K562 (cell line): ENCODE results near the gene MYLK2. TPM values are rescaled to one million over a fixed set of nuclear protein-coding genes. Genes with fewer than 3 reads are reported as not detected.

Source experiments
- polyA plus RNA-seq, 8 experiments: library from polyadenylated mRNA; depleted of rRNA in 4 of 8; stranded (reverse) in 5 of 8; unstranded in 3 of 8; fragments of >200 nt; fragmentation: Nextera tagmentation in 2 of 8; fragmentation: Illumina TruSeq in 1 of 8; extraction: Ambion mirVana in 2 of 8; extraction: Trizol in 1 of 8; gene quantifications; 2 replicates each; pipeline versions ENCODE4 v1.2.1 to v1.2.3, GENCODE V29; 2011 to 2014; ENCODE audit warnings: inconsistent platforms in 1 of 8, missing spikeins in 1 of 8
- total RNA-seq, 7 experiments: library from RNA; depleted of rRNA in 6 of 7; stranded (reverse); fragments of >200 nt in 6 of 7; fragmentation: Illumina TruSeq in 2 of 7; extraction: Trizol in 2 of 7; gene quantifications; 2 replicates each; pipeline versions ENCODE4 v1.2.1 to v1.2.3, GENCODE V29; 2011 to 2021; ENCODE audit warnings: low replicate concordance in 1 of 7
- TF ChIP-seq, protein P1 (sequence below): fragments of 450-650 bp; IDR thresholded peaks from 2 replicates; pipeline ENCODE4 v1.6.1; 2016; ENCODE audit warnings: mild to moderate bottlenecking, moderate library complexity
- TF ChIP-seq, protein P2 (sequence below): fragments of 150-350 bp; IDR thresholded peaks from 2 replicates; pipeline ENCODE4 v1.6.1; 2014; ENCODE audit warnings: low read depth, mild to moderate bottlenecking, low read length, borderline replicate concordance

MYLK2 gene
- total and polyA plus RNA-seq, 9 of the 15 experiments (the other 6 are each of a cell fraction or from before 2014, with no cell fraction given), result 0.07 to 0.53 (median 0.18) TPM; not detected in 2

DNA sequence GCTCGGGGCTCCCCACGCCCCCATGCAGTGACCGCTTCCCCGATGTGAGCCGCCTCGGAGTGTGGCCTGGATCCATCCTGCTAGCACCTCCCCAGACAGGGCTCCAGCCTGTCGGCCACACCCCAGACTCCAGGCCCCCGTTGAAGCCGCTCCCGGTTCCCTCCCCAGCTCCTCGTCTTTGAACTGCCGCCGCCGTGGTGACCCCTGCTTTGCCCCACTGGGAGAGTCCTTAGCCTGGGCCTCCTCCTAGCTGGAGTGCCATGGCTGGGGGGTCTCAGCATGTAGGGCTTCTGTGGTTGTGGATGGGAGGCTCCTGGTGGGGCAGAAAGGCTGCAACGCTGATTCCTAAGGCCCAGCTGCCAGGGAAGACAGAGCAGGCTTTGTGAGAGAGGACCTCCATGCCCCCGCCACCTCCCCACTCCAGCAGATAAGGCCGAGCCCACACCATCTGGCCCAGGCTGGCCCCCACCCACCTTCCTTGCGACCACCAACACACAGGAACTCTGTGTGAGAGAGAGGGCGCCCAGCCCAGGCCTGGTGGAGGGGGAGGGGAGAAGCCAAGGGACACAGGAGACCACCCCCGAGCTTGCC is 14.9 kb downstream of the MYLK2 start (continued):
- TF ChIP-seq, protein P1, sequence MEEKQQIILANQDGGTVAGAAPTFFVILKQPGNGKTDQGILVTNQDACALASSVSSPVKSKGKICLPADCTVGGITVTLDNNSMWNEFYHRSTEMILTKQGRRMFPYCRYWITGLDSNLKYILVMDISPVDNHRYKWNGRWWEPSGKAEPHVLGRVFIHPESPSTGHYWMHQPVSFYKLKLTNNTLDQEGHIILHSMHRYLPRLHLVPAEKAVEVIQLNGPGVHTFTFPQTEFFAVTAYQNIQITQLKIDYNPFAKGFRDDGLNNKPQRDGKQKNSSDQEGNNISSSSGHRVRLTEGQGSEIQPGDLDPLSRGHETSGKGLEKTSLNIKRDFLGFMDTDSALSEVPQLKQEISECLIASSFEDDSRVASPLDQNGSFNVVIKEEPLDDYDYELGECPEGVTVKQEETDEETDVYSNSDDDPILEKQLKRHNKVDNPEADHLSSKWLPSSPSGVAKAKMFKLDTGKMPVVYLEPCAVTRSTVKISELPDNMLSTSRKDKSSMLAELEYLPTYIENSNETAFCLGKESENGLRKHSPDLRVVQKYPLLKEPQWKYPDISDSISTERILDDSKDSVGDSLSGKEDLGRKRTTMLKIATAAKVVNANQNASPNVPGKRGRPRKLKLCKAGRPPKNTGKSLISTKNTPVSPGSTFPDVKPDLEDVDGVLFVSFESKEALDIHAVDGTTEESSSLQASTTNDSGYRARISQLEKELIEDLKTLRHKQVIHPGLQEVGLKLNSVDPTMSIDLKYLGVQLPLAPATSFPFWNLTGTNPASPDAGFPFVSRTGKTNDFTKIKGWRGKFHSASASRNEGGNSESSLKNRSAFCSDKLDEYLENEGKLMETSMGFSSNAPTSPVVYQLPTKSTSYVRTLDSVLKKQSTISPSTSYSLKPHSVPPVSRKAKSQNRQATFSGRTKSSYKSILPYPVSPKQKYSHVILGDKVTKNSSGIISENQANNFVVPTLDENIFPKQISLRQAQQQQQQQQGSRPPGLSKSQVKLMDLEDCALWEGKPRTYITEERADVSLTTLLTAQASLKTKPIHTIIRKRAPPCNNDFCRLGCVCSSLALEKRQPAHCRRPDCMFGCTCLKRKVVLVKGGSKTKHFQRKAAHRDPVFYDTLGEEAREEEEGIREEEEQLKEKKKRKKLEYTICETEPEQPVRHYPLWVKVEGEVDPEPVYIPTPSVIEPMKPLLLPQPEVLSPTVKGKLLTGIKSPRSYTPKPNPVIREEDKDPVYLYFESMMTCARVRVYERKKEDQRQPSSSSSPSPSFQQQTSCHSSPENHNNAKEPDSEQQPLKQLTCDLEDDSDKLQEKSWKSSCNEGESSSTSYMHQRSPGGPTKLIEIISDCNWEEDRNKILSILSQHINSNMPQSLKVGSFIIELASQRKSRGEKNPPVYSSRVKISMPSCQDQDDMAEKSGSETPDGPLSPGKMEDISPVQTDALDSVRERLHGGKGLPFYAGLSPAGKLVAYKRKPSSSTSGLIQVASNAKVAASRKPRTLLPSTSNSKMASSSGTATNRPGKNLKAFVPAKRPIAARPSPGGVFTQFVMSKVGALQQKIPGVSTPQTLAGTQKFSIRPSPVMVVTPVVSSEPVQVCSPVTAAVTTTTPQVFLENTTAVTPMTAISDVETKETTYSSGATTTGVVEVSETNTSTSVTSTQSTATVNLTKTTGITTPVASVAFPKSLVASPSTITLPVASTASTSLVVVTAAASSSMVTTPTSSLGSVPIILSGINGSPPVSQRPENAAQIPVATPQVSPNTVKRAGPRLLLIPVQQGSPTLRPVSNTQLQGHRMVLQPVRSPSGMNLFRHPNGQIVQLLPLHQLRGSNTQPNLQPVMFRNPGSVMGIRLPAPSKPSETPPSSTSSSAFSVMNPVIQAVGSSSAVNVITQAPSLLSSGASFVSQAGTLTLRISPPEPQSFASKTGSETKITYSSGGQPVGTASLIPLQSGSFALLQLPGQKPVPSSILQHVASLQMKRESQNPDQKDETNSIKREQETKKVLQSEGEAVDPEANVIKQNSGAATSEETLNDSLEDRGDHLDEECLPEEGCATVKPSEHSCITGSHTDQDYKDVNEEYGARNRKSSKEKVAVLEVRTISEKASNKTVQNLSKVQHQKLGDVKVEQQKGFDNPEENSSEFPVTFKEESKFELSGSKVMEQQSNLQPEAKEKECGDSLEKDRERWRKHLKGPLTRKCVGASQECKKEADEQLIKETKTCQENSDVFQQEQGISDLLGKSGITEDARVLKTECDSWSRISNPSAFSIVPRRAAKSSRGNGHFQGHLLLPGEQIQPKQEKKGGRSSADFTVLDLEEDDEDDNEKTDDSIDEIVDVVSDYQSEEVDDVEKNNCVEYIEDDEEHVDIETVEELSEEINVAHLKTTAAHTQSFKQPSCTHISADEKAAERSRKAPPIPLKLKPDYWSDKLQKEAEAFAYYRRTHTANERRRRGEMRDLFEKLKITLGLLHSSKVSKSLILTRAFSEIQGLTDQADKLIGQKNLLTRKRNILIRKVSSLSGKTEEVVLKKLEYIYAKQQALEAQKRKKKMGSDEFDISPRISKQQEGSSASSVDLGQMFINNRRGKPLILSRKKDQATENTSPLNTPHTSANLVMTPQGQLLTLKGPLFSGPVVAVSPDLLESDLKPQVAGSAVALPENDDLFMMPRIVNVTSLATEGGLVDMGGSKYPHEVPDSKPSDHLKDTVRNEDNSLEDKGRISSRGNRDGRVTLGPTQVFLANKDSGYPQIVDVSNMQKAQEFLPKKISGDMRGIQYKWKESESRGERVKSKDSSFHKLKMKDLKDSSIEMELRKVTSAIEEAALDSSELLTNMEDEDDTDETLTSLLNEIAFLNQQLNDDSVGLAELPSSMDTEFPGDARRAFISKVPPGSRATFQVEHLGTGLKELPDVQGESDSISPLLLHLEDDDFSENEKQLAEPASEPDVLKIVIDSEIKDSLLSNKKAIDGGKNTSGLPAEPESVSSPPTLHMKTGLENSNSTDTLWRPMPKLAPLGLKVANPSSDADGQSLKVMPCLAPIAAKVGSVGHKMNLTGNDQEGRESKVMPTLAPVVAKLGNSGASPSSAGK, result no peak
- TF ChIP-seq, protein P2, sequence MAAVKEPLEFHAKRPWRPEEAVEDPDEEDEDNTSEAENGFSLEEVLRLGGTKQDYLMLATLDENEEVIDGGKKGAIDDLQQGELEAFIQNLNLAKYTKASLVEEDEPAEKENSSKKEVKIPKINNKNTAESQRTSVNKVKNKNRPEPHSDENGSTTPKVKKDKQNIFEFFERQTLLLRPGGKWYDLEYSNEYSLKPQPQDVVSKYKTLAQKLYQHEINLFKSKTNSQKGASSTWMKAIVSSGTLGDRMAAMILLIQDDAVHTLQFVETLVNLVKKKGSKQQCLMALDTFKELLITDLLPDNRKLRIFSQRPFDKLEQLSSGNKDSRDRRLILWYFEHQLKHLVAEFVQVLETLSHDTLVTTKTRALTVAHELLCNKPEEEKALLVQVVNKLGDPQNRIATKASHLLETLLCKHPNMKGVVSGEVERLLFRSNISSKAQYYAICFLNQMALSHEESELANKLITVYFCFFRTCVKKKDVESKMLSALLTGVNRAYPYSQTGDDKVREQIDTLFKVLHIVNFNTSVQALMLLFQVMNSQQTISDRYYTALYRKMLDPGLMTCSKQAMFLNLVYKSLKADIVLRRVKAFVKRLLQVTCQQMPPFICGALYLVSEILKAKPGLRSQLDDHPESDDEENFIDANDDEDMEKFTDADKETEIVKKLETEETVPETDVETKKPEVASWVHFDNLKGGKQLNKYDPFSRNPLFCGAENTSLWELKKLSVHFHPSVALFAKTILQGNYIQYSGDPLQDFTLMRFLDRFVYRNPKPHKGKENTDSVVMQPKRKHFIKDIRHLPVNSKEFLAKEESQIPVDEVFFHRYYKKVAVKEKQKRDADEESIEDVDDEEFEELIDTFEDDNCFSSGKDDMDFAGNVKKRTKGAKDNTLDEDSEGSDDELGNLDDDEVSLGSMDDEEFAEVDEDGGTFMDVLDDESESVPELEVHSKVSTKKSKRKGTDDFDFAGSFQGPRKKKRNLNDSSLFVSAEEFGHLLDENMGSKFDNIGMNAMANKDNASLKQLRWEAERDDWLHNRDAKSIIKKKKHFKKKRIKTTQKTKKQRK, result no peak
